NCI-H446 treated with DMSO at 0.1 percent for 48 hours (cell line): ENCODE results near the gene TMEM131.
"Not testable (repeated sequence)": the region's sequence is repeated elsewhere in the genome, so short reads cannot be mapped to it uniquely, and the experiment has no call there.

Source experiments
- DNase-seq: peaks from one replicate; lab custom pipeline; 2025; lab: John Stamatoyannopoulos, UW

The TMEM131 gene

DNA sequence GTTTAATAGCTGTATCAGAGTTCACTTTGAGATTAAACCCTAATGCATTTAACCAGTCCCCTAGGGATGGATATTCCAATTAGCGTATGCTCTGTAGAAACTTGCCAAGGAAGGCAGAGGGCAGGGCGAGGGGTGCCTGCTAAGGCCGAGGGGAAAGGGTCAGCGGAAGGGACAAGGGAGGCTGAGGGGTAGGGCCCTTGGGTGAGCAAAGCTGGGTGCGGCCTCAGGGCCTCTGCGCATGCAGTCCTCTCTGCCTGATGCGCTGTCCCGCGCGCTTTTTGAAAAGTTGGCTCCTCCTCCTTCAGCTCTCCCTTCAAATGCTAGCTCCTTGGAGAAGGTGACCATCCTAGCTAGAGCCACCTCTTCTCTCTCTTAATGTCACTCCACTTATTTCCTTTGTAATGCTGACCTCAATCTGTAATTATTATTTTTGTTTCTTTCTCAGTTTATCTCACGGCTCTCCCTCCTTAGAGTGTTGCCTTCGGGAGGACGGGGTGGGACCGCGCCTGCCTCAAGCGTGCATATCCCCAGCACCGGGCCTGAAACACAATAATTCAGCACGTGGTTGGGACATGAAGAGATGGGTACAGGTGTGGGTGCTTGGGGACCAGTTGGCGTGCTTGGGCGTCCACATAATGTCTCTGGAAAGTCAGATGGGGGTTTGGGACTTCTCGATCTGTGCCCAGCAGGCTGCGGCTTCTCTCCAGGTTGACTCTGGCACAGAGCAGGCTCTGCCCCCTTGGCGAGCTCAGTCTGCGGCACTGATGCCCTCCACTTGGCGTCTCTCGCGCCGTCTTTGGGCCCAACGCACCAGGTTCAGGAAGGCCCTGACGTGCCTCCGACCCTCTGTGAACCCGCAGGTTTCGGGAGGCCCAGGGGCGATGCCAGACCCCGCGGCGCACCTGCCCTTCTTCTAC, 272.3 kb downstream of the TMEM131 start:
- no peak for DNase-seq

DNA sequence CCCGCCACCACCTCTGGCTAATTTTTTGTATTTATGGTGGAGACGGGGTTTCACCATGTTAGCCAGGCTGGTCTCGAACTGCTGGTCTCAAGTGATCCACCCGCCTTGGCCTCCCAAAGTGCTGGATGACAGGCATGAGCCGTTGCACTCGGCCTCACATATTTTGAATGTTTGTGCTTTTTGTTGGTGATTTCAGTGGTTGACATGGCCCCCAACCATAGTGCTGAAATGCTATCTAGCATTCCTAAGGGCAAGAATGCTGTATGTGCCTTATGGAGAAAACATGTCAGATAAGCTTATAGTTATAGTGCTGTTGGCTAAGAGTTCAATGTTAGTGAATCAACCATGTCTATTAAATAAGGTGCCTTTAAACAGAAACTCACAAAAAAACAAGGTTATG, 273.5 kb downstream of the TMEM131 start:
- no peak for DNase-seq

DNA sequence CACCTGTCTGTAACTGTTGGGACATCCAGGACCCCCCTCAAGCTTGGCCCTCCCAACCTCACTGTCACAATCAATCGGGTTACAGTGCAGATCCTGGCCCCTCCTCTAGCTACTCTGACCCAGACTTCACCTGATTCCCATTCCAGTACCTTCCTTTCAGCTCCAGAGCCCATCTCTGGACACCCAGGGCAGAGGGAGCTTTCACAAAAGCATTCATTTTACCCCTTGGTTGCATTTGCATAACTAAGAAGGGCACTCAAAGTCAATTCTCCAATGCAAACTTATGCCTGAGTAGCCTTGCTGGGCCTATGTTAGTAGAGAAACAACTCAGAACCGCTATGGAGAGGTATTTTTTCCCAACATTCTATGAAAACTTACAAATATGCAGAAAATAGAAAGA, 275.0 kb downstream of the TMEM131 start:
- DNase-seq, result no peak

DNA sequence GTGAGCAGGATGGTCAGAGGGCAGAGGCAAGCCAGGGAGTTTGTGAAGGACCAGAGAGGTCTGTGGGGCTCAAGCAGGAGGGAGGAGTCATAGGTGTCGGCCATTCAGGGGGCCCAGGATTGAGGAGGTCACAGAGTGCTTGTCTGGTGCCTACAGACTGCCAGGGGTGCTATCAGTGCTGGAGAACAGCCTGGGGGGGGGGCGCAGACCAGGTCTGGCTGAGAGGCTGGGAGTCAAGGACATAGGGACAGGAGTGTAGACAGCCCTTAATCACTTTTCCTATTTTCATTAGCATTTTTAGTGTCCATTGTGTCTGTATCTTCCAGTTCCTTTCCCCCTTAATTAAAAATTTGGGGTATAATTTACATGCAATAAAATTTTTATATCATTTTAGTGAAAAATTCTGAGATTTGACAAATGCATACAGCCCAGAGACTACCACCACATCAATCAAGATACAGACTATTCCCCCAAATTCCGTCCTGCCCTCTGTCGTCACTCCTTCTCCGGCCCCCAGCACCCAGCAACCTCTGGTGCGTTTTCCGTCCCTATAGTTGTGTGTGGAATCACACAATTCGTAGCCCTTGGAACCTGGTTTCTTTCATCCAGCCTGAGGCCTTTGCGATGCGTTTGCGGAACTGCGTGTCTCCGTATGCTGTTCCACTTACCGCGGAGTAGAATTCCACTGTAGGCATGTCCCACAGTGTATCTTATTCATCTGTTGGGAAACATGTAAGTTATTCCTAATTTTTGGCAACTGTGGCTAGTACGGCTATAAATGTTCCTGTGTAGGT, 276.2 kb downstream of the TMEM131 start:
- no peak for DNase-seq

DNA sequence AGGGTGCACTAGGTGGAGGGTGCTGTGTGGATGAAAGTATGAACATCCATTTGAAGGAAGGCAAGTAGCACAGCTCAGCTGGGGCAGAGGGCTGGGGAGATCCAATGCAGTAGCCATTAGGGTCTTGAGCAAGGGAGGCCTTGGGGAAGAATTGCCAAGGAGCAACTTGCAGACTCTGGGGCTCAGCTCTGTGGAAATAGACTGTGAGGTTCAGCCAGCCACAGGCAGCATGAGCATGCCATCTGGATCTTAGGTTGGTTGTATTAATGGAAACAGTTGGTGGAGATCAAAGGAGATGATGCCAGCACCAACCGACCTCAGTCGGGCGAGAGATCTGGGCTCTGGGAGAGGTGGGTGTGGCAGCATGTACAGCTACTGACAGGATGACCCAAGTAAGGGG, 276.8 kb downstream of the TMEM131 start:
- DNase-seq, result no peak

DNA sequence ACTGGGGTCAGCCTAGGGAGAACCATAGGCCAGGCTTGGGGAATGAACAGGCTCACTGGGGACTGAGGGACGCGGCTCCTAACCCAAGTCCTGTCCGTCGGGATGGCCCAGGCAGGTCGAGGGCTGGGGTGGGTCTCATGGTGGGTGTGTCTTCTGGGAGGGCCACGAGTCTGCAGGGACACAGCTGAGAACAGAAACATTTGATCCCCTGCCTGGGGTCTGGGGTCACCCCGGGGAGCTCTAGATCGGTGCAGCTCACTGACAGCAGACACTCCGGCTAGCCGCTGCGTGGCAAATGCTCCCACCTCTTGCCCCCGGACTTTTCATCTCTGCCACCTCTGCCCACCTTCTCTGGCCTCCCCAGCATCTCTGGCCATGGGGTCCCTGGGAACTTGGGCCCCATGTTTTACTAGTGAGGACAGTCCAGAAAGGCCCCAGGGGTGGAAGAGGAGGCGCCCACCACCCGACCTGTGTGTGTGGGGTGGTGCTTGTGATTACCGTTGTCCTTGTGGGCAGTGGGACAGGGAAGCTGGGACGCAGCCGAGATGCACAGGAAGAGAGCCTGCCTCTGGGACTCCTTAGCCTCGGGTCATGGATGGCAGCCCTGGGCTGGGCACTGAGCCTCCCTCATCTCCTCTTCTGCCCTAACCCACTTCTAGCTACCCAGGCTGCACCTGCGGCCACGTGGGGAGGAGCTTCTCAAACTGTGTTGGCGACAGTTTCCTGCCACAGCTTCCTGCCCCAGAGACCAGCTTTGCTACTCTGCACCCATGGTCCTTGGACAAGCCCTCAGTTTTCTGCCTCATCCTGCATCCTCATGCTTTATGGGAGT, 277.5 kb downstream of the TMEM131 start:
- DNase-seq, result no peak

DNA sequence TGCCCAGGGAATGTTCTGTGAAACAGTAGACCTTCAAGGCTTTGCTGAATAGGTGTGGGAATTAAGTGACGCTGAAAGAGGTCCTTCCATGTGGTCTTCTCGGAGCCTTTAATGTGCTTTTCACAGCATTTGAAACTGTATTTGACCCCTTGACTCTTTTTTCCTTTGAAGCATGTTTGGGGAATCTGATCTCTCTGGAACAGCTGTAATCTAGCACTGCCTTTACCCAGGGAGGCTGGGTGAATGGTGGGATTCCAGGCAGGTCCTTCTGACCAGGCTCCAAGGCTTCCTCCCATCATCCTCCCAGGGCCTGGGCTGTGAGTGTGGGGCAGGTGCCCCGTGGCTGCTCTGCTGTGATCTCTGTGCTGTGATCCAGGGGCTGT, 278.1 kb downstream of the TMEM131 start:
- no peak for DNase-seq

DNA sequence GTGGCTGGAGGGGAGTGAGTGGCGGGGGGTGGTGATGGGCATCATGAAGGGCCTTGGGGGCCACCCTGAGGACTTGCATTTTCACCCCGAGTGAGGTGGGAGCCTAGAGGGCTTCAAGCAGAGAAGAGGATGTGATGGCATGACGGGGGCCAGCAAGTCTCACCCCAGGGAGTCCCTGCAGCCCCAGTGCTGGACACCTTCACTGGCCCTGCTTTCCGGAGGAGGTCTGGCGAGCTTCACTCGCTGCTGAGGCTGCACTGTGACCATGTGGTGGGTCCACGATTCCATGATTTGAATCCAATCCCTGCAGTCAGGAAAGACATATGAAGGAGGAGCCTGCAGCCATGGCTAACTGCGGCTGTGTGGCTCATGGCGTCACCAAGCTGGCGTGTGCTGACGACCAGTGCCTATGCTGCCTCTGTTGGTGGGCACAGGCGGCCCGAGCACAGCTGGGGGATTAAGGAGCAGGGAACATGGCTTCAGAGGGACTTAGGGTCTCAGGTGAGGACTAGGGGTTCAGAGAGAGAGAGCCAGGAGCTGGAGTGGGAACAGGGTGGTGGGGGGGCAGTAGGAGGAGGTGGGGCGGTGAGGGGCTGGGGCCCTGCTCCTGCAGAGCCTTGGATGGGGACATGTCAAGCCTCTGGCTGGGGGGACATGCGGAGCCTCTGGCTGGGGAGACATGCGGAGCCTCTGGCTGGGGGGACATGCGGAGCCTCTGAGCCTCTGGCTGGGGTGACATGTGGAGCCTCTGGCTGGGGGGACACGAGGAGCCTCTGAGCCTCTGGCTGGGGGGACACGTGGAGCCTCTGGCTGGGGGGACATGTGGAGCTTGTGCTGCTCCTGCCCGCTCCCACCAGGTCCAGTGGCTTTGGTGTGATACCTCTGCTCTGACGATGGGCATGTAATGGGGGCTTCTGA, 278.8 kb downstream of the TMEM131 start:
- no peak for DNase-seq

DNA sequence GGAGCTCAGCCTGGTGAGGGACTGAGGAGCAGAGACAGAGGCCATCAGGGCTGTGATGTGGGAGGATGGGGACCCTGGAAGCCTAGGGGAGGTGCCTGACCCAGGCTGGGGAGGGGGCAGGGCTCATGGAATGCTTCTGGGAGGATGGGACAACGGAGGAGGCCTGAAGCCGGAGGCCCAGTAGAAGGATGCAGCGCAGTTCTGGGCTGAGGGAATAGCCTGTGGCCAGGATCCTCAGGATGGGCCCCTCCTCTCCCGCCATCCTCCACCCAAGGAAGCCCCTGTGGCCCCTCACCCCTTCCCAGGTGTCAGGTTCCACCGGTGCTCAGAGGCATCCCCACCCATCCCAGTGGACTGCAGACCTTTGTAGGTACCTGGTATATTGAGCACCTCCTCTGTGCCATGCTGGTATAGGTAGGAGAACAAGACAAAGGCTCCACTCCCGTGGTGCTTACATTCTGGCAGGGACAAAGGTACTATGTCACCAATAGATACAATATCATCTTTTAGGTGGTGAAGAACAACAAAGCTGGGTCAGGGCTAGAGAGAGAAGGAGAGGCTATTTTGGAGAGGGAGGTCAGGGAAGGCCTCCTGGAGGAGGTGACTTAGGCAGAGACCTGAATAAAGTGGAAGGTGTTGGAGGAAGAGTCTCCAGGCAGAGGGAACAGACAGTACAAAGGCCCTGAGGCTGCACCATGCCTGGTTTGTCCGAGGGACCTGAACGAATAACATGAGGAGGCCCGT, 279.6 kb downstream of the TMEM131 start:
- no peak for DNase-seq

DNA sequence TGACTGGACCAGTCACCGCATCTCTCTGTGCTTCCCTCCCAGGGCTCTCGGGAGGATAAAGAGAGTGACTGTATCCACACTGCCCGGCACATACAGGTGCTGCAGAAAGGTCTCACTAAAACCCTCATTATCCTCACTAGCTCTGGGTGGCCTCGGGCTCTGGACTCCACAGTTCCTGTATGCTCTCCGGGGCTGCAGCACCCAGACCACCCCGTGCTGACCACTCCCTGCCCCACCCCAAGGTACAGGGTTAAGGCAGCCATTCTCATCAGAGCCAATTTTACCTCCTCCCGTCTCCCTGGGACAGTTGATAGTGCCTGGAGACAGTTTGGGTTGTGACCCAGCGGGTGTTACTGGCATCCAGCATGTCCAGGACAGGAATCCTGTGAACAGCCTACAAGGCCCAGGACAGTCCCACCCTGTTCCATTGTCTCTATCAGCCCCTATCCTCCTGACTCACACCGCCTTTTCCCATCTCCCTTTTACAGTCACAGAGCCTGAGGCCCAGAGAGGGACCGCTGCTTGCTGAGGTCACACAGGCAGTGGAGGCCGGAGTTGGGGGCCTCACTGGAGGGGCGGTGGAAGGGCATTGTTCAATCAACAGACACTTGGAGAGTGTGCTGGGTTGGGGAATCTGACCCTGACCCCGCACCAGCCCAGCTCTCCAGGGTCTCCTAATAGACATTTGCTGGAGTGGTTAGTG, 280.6 kb downstream of the TMEM131 start:
- no peak for DNase-seq

DNA sequence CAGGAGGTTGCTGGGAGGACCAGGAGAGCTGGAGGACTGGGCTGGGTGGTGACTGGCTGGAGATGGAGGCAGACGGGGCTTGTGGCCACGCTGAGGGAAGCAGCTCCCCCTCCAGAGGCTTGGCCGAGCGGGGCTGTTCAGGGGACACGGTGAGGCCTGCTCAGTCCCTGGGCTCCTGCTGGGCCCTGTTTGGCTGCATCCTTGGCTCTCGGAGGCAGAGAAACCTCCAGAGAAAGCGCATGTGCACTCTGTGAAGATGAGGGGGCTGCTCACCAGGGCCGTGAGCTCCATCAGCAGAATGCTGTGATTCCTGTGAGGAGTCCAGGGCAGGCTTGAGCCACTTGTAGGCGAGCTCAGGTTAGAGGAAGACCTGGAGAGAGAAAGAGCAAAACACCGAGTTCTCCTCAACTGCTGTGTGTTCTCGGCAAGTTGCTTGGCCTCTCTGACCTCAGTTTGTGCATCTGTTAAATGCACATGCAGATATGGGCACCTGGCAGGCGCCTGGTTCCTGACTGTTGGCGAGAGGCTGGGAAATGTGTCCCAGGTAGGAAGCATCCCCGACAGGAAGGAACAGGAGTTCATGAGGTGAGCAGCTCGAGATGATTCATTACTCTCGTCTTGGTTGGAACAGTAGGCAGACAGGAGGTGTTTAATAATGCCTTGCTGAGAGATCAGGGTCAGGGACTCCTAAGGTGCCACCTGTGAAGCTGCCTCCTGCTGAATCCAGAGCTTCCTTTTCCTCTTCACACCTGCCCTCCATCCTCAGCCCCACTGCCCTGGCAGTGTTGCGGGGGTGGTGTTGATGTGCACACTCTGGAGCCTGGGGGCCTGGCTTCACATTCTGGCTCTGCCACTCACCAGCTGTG, 281.4 kb downstream of the TMEM131 start:
- no peak for DNase-seq

DNA sequence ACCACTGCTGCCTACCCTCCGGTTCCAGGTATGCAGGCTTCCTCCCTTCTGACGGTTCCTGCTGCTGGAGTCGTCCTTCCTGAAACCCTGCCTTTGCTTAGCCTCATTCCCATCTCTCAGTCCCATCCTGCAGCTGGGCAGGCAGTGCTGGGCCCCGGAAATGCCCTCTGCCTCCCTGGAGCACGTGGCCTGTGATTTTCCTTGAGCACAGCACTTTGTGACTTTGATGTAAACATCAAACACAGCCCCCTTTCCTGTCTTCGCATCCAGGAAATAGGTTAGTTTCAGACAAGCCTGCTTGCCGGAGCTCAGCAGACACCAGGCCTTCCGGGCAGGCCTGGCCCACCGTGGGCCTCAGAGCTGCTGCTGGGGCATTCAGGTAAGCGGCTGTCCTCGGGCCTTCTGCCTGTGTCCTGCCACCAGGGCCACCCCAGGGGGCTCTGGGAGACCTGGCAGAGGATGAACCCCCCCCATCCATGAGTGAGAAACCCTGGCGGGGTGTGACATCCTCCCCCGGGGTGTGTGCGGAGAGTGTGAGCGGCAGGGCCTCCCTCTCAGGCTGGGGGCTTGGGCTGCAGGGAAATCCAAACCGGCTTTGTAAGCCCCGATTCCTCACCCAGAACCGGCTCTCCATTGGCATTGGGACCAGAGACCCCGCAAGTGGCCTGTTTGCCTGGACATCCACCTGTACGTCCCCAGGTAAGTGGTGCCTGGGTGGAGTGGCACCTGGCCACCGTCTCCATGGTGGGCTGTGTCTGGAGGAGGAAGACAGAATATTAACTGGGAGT, 282.3 kb downstream of the TMEM131 start, which contains the start of gene ZAP70:
Gene ZAP70, plus strand, starts transcription at position 281 of the 788 bp plus-strand sequence. CDS start 10,461 bp downstream, outside the sequence.
- DNase-seq, result no peak

DNA sequence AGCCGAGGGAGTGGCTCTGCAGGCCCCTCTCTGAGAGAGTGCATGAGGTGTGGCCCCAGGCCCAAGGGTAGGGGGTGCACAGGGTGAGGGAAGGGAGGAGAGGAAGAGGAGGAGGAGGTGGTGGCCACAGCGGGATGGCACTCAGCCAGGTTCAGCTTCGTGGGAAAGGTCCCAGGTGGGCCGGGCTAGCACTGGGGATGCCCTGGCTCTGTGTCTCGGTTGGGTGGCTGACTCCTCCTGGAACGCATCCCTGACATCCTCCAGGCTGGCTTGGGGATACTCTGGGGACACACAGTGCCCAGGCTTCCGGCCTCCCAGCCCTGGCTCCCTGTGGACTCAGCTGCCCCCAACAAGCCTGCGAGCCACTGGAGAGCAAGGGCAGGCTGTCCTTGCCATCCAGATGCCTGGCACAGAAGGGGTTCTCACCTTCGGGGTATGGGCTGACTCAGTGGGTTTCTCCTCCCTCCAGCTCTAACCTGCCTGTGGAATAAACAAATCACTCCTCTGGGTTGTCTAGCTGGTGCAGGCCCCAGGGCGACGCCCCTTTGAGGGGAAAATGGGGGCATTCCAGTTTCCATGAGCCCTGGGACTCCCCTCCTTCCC, 283.0 kb downstream of the TMEM131 start:
- no peak for DNase-seq

DNA sequence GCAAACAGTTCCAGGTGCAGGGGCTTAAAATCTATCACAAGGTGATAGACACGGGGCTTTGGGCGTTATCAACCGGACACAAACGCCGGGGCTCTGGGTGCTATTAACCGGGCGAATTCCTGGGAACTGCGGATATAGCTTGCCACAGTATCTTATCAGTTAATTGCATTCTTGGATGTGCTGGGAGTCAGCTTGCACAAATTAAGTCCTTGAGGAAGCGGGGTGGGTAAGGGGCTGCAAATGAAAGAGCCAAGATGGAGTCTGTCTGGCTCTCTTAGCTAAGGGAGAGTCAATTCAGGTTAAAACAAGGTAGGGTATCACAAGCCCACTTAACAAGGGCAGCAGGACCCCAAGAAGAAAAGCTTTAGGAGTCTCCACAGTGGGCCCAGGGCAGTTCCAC, 283.6 kb downstream of the TMEM131 start:
- DNase-seq, result not testable (repeated sequence)

DNA sequence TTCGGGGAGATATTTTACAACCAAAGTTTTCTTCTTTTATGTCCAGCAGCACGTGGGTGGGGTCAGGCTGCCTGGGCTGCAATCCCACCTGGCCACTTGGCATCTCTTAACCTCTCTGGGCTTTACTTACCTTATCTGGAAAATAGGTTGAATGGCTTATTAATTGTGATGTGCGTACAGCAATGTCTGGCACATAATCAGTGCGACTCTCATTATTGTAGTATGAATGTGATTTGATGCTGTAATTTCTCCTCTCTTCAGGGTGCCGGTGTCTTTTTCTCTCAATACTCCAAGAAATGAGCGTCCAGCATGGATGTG, 284.4 kb downstream of the TMEM131 start:
- DNase-seq, result no peak

DNA sequence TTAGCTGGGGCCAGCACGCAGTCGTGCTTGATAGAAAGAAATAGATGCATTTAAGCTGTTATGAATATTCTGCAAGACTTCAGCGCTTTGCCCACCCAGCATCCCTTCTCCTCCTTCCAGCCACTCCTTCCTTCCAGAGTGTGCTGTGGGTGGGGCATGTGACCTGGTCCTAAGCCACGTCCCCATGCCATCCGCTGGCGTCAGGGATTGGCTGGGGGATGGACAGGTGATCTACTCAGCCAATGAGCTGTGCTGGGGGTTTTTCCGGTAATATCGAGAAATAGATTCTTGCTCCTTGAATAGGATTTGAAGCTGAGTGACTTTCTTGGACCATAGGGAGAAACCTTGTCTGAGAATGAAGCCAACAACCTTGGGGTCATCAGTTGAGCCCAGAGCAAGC, 287.1 kb downstream of the TMEM131 start:
- no peak for DNase-seq

DNA sequence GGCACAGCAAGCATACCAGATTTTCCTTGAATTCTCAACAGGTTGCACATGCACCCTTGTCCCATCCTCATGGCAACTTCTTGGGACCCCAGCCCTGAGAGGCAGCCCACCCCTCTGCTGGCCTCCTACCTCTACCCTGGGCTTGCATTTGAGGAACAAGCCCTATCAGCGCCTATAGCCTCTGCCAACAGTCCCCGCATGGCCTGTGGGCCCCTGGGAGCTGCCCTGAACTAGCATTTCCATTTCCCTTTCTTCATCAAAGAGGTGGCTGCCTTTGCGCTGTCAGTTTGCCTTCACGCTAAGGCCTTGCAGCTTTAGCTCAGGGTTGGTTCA, 287.7 kb downstream of the TMEM131 start:
- DNase-seq, result no peak
